ENCODE data around the gene SCMH1.

Gene SCMH1

DNA sequence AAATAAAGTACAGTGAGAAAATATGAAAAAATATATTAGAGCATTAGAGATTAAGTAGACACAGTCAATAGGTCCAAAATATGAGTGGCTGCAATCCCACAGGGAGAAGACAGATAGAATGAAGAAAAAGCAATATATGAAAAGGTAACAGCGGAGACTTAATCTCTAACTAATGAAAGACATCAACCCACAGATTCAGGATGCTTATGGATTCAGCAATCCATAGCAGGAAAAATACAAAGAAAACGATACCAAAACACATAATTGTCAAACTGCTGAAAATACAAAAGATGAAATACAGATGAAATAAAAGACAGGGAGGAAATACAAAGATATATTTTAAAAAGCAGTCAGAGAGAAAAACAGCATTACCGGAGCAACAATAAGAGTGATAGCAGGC is 163.9 kb downstream of the SCMH1 start:
- no peak for DNase-seq

DNA sequence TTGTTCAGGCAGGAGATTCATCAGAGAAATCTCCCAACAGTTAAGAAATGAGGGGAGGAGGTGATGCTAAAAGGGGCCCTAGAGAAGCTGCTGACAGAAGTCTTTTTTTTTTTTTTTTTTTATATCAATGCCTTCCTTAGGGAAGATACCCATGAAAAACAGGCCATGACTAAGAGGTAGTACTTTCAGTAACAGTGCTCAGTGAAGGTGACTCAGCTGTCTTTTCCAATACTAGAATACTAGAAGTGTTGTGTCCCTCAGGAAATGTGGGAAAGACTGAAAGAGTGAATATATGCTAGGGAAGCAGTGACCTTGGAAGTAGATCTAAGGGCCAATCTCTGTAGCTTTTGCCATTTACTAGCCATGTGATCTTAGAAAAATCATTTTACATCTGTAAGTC is 168.1 kb downstream of the SCMH1 start:
- DNase-seq = no peak

DNA sequence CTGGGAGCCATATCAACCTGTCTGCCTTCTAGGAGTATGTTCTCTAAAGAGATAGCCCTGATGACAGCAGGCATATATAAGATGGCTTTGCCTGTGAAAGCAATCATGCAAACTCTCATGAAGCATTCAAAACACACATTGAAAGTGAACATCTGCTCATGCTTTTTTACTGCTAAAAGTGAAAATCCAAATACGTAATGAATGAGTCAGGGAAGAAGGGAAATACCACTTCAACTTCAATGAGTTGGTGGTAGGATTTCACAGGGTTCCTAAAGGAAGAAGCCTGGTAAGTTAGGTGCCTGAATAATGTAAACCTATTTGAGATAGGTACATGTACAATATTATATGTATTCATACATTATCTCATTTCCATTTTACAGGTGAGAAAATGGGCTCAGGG is 170.1 kb downstream of the SCMH1 start:
- no peak for DNase-seq

DNA sequence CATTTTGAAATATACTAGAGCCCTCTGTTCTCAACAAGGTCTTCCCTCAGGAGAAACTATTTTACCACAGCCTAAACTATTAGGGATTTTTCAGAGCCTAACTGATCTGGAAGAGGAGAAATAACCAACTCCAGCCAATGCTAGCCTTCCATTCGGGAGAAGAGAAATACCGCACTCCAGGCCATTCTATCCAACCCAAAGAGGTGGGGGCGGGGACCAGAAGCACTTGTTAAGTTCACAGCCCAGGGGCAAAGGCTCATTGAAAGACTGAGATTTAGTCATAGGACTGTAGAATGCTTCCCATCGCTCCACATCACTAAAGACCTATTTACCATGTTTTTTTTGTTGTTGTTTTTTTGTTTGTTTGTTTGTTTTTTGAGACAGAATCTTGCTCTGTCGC is 185.2 kb downstream of the SCMH1 start:
- DNase-seq = no peak

DNA sequence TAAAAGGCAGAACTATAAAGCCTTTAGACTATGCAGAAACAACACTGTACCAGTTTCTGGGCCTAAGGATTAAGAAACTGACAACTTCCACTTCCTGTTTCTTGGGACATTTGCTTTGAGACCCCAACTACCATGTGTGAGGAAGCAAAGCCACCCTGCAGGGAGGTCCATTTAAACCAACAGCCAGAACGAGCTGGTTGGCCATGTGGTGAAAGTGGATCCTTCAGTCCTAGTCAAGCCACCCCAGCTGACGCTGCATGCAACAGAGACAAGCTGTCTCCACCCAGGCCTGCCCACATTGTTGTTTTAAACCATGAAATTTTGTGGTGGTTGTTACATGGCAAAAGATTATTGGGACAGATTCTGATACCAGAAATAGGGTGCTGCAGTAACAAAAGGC is 188.8 kb downstream of the SCMH1 start:
- no peak for DNase-seq

DNA sequence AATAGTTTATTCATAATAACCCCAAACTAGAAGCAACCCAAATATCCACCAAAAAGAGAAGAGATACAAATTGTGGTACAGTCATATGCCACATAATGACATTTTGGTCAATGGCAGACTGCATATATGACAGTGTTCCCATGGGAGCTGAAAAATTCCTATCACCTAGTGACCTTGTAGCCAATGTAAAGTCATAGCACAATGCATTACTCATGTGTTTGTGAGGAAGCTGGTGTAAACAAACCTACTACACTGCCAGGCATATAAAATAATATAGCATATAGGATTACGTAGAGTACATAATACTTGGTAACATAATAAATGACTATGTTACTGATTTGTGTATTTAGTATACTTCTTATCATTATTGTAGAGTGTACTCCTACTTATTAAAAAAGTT is 191.1 kb downstream of the SCMH1 start:
- DNase-seq = no peak

DNA sequence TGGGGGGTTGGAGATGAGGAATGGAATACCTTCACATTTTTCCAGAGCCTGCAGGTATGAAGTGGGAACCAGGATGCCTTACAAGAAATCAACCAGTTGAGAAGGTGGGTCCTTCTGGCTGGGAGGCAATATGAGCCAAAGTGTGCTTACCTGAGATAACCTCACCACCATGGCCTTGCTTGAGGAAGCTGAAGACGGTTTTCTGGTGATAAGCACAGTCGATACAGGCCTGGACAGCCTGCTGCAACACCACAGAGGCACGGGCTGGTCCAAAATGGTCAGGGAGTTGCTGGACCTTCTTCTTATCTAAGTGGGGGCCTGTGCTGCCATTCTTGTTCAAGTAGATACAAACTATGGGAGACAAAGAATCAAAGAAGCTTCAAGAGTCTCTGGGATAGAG is 193.6 kb downstream of the SCMH1 start:
- no peak for DNase-seq

DNA sequence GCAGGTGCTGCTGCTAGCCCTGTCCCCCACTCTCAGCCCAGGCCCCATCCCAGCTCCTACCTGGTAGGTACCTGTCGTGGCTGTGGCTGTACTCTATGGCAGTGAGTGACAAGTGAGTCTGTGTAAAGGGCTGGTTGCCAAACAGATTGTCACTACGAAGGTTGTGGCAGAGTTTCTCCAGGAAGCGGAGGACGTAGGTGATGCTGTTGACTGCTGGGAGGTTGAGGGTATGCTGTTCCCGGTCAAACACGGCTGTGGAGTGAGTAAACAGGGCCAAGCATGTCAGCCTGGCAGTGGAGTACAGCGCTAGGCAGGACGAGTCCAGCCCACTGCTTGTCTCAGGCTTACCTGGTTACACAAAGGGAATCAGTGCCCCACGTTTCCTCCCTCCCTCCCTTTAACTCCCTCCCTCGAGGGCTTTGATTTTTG is 195.7 kb downstream of the SCMH1 start:
- no peak for DNase-seq

DNA sequence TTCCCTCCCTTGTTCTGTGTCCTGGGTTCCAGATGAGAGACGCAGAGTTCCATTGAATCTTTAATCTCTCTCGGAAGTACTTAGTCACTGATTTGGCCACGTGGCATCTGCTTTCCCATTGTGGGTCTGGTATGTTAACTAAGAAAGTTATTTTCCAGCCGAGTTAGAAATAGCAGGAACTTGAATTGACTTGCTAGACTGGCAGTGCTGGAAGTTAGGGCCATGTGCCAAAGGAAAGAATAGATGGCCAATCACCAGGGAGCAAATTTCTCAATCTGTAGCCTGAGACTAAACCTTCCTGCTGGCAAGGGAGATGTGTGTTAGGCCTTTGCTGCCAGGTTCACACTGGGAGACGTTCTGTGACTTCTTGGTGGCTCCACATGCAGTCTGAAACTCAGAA is 196.4 kb downstream of the SCMH1 start:
- DNase-seq = no peak

DNA sequence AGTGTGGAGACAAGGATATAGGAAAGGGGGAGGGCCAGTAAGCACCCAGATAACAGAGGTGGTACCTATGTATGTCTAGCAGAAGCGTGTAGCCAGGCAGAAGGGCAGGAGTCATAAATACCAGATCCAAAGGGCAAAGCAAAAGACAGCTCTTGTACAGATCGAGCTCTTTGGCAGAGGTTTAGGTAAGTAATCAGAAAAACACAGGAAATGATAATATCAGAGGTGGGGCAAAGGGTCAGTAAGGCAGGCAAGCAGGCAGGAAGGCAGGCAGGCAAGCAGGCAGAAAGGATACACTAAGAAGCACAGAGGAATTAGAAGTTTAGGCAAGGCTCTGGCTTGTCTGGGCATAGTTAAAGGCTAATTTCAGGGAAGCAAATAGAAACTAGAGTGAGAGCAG is 197.9 kb downstream of the SCMH1 start:
- DNase-seq = no peak

DNA sequence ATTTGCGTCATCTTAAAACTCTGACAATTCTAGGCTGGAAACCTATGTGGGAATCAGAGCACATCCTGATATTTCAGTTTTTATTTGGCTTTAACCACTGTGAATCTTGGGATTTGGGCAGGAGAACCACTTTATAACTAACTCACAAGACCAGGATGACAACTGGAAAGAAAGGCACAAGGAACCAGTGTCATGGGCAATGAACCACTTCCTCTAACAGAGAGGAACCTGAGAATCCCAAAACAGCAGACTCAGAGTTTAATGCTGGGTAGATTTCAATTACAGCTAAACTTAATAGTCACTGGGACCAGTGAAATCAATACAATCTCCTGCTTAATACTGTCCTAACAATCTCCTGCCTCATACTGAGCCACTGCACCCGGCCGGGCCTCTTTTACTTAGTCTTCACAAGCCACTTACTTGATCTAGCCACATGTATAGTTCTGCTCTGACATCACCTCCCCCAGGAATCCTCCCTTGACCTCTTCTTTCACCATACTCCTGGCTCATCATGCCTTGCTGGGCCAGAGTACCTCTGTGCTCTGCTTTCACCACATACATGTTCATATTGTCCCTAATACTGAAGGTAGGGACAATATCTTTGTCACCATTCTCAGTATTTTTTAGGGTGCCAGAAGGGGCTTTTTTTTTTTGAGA is 200.4 kb downstream of the SCMH1 start:
- no peak for DNase-seq

DNA sequence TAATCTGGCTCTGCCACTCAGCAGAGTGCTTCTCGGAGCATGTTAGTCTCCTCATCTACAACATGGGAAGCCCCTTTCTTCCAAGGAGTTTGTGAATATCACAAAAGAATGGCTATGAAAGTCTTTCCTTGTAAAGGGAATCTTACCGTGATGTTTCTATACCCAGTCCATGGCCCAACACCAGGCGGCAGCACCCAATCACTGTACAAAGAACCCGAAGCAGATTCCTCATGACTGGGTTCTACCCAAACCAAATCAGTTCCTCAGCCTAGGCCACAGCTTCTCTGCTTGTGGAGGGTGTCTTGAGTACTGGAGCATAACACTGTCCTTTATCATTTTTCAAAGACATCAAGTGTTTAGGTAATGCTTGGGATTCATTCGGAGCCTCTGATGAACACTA is 204.0 kb downstream of the SCMH1 start:
- no peak for DNase-seq

DNA sequence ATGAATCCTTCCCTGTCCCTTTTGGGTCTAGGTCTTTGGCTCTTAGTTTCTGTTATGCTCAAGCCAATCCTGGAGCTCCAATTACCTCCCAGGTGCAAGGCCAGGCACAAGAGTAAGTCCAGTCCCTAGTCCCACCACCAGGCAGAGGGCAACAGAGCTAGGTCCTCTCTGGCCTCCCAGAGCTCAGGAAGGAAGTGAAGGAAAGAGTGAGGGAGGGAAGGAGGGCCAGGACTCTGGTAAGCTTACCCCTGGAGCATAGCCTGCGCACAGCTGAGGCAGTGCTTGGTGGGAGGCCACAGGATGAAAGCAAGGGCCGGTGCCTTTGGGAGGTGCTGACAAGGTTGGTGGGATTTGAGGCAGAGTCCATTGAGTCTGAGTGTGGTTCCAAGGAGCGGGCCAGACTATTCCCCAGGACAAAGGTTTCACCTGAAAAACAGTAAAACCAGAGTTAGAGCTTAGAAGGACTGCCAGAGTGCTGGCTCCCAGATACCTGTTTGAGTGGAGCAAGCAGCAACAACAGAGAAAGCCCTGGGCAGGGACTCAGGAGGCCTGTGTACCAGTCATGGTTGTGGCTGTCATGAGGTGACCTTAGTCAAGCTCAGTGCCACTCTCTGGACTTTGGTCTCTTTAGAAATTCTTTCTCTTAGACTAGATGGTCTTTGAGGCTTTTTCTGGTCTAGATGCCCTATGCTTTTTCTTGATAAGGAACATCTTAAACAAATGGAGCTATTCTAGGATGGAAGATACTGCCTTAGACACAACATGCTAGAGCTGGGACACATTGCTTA is 204.8 kb downstream of the SCMH1 start:
- DNase-seq = no peak

DNA sequence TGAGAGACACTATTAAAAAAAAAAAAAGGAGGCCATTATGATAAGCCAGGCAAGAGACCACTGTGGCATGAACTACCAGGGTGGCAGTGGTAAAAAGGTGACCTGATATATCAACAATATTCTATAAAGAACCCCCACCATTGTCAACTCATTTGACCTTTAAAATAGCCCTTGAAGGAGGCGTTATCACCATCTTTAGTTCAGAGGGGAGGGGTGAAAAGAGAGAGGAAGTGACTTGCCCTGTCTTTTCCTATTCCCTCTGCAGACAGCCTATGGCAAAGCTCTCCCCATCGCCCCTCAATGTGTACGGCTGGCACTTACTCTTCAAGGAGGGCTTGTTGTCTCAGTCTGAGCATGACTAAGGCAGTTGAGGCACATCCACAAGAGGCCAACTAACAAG is 208.8 kb downstream of the SCMH1 start:
- no peak for DNase-seq

DNA sequence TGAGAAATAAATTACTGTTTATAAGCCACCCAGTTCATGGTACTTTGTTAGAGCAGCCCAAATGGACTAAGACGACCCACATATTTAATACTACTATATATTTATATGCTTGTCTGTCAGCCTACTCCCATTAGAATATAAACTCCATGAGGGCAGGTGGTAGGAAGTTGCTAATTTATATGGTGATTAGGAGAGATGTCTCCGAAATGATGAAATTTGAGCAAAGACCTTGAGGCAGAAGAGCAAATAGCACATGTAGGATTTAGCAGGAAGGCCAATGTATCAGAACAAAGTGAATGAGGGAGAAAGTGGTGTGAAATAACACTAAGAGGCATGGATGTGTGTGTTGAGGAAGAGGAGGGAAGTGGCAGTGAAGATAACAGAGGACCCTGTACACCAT is 210.0 kb downstream of the SCMH1 start:
- DNase-seq = no peak

DNA sequence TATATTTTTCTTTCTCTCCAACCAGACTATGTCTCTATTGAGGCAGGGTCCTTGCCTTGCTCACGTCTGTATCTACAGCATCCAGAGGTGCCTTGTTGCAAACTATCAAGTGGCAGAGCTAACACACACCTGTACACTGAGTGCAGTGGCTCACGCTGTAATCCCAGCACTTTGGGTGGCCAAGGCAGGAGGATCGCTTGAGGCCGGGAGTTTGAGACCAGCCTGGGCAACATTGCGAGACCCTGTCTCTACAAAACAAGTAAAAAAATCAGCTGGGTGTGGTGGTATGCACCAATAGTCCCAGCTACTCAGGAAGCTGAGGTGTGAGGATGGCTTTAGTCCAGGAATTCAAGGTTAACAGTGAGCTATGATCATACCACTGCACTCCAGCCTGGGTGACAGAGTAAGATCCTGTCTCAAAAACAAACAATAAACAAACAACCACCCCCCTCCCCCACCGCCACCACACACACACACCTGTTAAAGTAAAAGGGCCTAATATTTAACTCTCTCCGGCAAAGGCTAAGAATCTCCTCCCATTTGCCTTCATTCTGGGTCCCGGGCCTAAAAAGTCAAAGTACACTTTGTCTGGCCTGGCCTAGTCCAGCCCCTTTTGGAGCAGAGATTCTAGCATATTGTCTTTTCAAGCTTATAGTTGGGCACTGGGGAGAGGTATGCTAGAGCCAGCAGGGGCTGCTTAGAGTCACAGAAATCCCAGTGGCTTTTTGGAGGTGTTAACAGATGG is 211.1 kb downstream of the SCMH1 start:
- no peak for DNase-seq

DNA sequence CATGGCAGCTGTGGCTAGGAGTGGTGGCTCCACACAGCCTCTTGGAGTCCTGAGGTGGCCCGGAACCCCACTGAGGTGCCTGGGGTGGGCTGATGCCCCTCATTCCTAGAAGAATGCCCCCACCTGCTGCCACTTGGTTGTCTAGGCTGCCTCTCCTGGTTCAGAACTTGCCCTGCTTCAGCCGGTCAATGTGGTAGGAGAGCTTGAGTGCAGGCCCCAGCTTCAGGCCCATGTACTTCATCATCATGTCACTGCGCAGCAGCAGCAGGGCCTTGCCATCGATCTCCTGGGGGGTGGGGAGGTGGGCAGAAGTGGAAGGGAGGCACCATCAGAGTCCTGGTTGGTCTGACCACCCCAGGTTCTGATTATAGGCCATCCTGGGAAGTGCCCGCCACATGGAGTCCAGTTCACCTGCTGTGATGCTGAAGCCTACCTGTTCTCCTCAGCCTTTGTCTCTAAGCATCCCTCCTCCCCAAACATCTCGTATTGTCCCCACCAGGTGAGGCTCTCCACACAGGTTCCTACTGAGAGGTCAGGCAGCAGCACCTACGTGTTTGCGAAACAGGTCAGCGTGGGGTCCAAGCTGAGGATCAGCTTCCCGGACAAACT is 214.0 kb downstream of the SCMH1 start:
- no peak for DNase-seq

DNA sequence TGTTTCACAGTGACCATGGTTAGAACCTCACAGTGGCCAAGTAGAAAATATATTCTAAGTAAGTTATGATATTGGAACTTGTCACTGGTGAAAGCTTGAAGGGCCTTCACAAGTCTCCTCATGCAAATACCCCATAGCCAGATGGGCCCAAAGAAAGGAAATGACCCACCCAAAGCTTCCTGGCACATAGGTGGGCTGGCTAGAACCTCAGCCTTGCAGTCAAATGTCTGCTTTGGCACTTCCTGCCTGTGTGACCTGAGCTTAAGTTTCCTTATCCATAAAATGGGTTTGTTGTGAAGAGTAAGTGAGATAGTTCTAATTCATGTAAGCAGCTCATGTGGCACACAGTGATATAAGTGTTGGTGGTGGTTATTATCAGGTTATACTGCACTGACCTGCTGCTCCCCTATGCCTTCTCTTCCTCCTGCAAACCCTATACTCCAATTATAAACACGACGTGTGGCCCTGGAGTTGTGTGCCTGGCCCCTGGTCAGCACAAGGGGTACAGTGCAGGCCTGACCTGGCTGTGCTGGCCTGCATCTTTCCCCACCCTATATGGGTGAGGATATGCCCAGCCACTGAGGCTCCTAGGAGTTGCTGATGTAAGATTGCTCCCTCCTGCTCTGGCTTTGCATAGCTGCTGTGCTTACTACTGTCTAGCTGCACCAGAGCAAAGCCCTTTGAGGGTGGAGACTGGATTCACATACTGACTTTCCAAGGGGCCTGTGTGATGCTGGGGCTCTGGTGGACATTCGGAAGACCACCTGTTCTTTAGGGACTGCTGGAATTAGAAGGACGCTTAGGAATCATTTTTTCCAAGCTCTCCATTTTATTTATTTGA is 215.9 kb downstream of the SCMH1 start:
- DNase-seq = no peak

DNA sequence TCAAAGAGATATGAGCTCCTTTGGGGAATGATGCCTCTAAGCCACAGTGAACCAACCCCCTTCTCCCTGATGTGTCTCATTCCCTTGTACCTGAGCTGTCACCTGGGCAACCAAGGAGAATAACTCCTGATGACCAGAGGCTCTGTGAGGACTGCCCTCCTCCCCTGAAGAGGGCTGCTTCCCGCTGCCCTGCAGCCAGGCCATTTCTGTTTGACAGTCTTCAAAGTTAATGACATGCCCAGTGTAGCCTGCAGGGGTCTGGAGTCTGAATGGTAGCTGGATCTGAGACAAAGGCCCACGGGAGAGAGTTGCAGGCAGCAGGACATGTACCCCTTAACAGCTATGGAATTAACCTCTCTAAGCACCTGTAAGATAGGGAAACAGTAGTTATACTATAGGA is 217.2 kb downstream of the SCMH1 start:
- no peak for DNase-seq

DNA sequence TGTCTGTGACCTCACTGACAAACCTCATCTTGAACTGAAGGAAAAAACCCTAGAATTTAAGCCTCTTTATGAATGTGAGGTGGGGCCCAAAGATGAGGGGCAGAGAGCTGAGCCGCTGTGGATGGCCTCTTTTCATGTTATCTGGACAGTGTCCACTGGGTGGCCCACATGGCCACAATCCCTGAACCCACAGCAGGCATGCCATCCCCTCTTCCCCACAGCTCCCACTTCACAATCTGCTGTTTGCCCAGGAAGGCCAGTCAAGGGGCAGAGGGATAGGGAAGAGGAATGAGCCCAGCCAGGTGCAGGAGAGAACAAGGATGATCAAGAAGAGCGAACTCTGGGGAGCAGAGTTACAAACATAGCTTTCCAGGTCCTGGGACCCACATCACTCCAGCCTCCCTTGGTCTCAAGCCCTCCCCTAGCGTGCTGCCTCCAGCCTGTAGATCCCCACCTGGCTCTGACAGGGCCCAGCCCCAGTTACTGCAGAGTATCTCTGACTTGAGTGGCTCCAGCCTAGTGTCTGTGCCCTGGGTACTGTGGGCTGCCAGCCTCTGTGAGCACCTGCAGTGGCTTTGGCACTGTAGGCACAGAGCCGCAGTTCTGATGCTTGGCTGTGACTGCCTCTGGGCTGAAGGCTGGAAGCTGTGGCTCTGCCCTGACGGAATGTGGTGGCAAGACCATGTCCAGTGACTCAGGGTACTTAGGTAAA is 218.7 kb downstream of the SCMH1 start:
- no peak for DNase-seq

DNA sequence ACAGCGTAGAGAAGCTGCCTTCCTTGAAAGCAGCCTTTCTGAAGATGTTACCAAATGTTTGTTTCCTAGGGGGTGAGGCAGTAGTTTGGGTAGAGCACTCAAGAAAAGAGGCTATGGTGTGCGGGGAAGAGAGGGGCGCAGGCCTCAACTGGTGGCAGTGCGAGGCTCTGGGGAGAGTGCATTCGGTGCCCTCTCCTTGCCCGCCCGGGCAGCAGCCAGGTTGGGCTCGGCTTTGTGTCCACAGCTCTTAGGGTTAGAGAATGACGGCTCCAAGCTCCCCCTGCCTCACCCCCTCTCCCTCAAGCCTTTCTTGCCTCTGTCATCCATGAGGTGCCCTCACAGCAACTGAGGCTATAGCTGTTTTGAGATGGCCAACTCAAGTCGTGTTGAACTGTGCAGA is 219.7 kb downstream of the SCMH1 start:
- DNase-seq = no peak
